ENCODE results near the gene BRF1.

BRF1 gene

GRCh38 chr14:105223770-105224544, 76.8 kb downstream of the BRF1 start:
- DNase-seq = no peak

GRCh38 chr14:105223260-105223659, 77.5 kb downstream of the BRF1 start:
- DNase-seq = no peak

- DNase-seq = no peak
These were observed 79.1 kb downstream of the BRF1 start for GRCh38 chr14:105221598-105222178.

GRCh38 chr14:105220699-105221597, 79.9 kb downstream of the BRF1 start:
- DNase-seq = no peak

- DNase-seq = no peak
These were observed 81.0 kb downstream of the BRF1 start for GRCh38 chr14:105219753-105220152.

GRCh38 chr14:105219043-105219612, 81.7 kb downstream of the BRF1 start:
- DNase-seq = no peak

GRCh38 chr14:105218611-105219010, 82.2 kb downstream of the BRF1 start:
- no peak for DNase-seq

GRCh38 chr14:105217774-105218173, 83.0 kb downstream of the BRF1 start:
- DNase-seq = no peak

- no peak for DNase-seq
These were observed 84.1 kb downstream of the BRF1 start for GRCh38 chr14:105216490-105217247.

- no peak for DNase-seq
These were observed 85.2 kb downstream of the BRF1 start for GRCh38 chr14:105215602-105216001.

GRCh38 chr14:105214324-105214915, 86.4 kb downstream of the BRF1 start:
- no peak for DNase-seq

GRCh38 chr14:105213361-105213760, 87.4 kb downstream of the BRF1 start:
- no peak for DNase-seq

GRCh38 chr14:105212541-105213300, 88.1 kb downstream of the BRF1 start:
- DNase-seq = no peak

- no peak for DNase-seq
These were observed 89.1 kb downstream of the BRF1 start for GRCh38 chr14:105211758-105212089.

GRCh38 chr14:105211086-105211757, 89.6 kb downstream of the BRF1 start:
- no peak for DNase-seq

- no peak for DNase-seq
These were observed 90.4 kb downstream of the BRF1 start for GRCh38 chr14:105210266-105211025.

- no peak for DNase-seq
These were observed 91.2 kb downstream of the BRF1 start for GRCh38 chr14:105209646-105210045.

- DNase-seq = no peak
These were observed 91.7 kb downstream of the BRF1 start for GRCh38 chr14:105209091-105209490.

GRCh38 chr14:105208738-105209075, 92.1 kb downstream of the BRF1 start:
- no peak for DNase-seq
